Endothelial cell of umbilical vein (primary cell): Measurements from ENCODE around the gene CIB1. TPM values are rescaled to one million over a fixed set of nuclear protein-coding genes. Genes with fewer than 3 reads are reported as not detected.

ENCODE experiments used
- BruUV-seq: library from RNA; stranded (reverse); fragments of 400-500 nt; replicated peaks from 2 replicates; lab custom pipeline; 2021; lab: Mats Ljungman, UMichigan
- CTCF ChIA-PET: fragments of 300-600, 350-600 bp; sonication (Branson Sonifier 250); formaldehyde crosslinking; loops from one replicate; lab custom pipeline; 2021; ENCODE audit warnings: antibody characterized with exemption, inconsistent platforms; lab: Charles Lee
- POLR2A ChIA-PET: fragments of 300-600, 350-600 bp; sonication (Branson Sonifier 250); formaldehyde crosslinking; loops from one replicate; lab custom pipeline; 2021; ENCODE audit warnings: antibody characterized with exemption, inconsistent platforms; lab: Charles Lee
- DNase-seq: peaks from one replicate; pipeline ENCODE4 v3.0.0-alpha.2; 2011; ENCODE audit warnings: low read depth, low spot score
- FAIRE-seq: peaks from 2 replicates; lab custom pipeline; 2011; peaks lifted over from hg19 to GRCh38; lab: Jason Lieb, UNC
- H2AFZ ChIP-seq: 2 replicates; pipeline ENCODE4 v1.6.0; 2012; ENCODE audit warnings: low read depth, low read length, control low read depth, inconsistent platforms
- H3K27ac ChIP-seq: 2 replicates; pipeline ENCODE4 v1.5.1; 2011; ENCODE audit warnings: low read depth, mild to moderate bottlenecking, control low read depth, low read length, moderate library complexity; ENCODE audit not compliant: insufficient read depth
- H3K27me3 ChIP-seq, 2 experiments: 2 replicates each; pipeline versions ENCODE4 v1.6.0 to v1.6.1; 2011; ENCODE audit warnings: low read length in 2 of 2, mixed read lengths in 1 of 2; ENCODE audit not compliant: control insufficient read depth in 2 of 2, insufficient read depth in 2 of 2
- H3K36me3 ChIP-seq, 2 experiments: 2 replicates in 1 of 2; 3 replicates in 1 of 2; pipeline ENCODE4 v1.5.1; 2011; ENCODE audit warnings: low read length in 2 of 2, mild to moderate bottlenecking in 1 of 2, moderate library complexity in 1 of 2; ENCODE audit not compliant: control insufficient read depth in 2 of 2, insufficient read depth in 2 of 2; ENCODE audit errors: extremely low read depth in 1 of 2
- H3K4me1 ChIP-seq: 3 replicates; pipeline ENCODE4 v1.5.1; 2011; ENCODE audit warnings: mild to moderate bottlenecking, low read length; ENCODE audit not compliant: control insufficient read depth, insufficient read depth; ENCODE audit errors: extremely low read depth
- H3K4me2 ChIP-seq: 2 replicates; pipeline ENCODE4 v1.6.1; 2011; ENCODE audit warnings: low read length, control low read depth, mixed read lengths; ENCODE audit not compliant: insufficient read depth
- H3K4me3 ChIP-seq, 3 experiments: fragments of 200-600 bp in 1 of 3; sonication (generic), shearing (Covaris generic) in 1 of 3; replicated peaks in 1 of 3; 2 replicates each; pipeline ENCODE4 v1.5.1; 2011 to 2016; ENCODE audit warnings: control low read depth in 3 of 3, low read length in 3 of 3, mild to moderate bottlenecking in 2 of 3, inconsistent platforms in 1 of 3, low read depth in 1 of 3, moderate library complexity in 1 of 3; ENCODE audit not compliant: insufficient read depth in 1 of 3
- H3K79me2 ChIP-seq: 2 replicates; pipeline ENCODE4 v1.6.0; 2012; ENCODE audit warnings: low read length, inconsistent platforms; ENCODE audit not compliant: control insufficient read depth, insufficient read depth
- H3K9ac ChIP-seq: replicated peaks from 2 replicates; pipeline ENCODE3; 2011; ENCODE audit warnings: low read length, control low read depth; ENCODE audit not compliant: insufficient read depth; ENCODE audit errors: extremely low read depth
- H3K9me1 ChIP-seq: replicated peaks from 3 replicates; pipeline ENCODE4 v1.6.0; 2011; ENCODE audit warnings: mild to moderate bottlenecking, low read length; ENCODE audit not compliant: control insufficient read depth, insufficient read depth; ENCODE audit errors: extremely low read depth
- H3K9me3 ChIP-seq: replicated peaks from 2 replicates; pipeline ENCODE4 v1.5.1; 2012; ENCODE audit warnings: low read length, inconsistent platforms; ENCODE audit not compliant: control insufficient read depth, insufficient read depth
- H4K20me1 ChIP-seq: replicated peaks from 2 replicates; pipeline ENCODE3; 2011; ENCODE audit warnings: mild to moderate bottlenecking, low read length; ENCODE audit not compliant: control insufficient read depth, insufficient read depth; ENCODE audit errors: extremely low read depth
- CTCF ChIP-seq, 2 donors: IDR thresholded peaks; 1 replicate in 1 of 2; 2 replicates in 1 of 2; pipeline ENCODE4 v1.5.1; 2011; ENCODE audit warnings: low read length in 2 of 2, mild to moderate bottlenecking in 2 of 2, moderate library complexity in 2 of 2, control low read depth in 1 of 2, inconsistent platforms in 1 of 2, low read depth in 1 of 2; ENCODE audit not compliant: insufficient read depth in 1 of 2; ENCODE audit errors: extremely low read depth in 1 of 2
- EZH2 ChIP-seq: IDR thresholded peaks from 2 replicates; pipeline ENCODE4 v1.6.1; 2012; ENCODE audit warnings: borderline replicate concordance, low read depth, mild to moderate bottlenecking, moderate library complexity, low read length, inconsistent platforms; ENCODE audit not compliant: severe bottlenecking
- FOS ChIP-seq: IDR thresholded peaks from 2 replicates; pipeline ENCODE4 v1.6.1; 2011; ENCODE audit warnings: mild to moderate bottlenecking, low read length, moderate library complexity, borderline replicate concordance; ENCODE audit not compliant: insufficient read depth
- GATA2 ChIP-seq: IDR thresholded peaks from 2 replicates; pipeline ENCODE4 v1.7.0; 2011; ENCODE audit warnings: low read depth, mild to moderate bottlenecking, moderate library complexity, mixed read lengths, low read length; ENCODE audit not compliant: insufficient read length, insufficient read depth
- JUN ChIP-seq: IDR thresholded peaks from 2 replicates; pipeline ENCODE4 v1.6.1; 2011; ENCODE audit warnings: borderline replicate concordance, low read depth; ENCODE audit not compliant: insufficient read length, insufficient read depth
- MAX ChIP-seq: IDR thresholded peaks from 2 replicates; pipeline ENCODE4 v1.6.1; 2011; ENCODE audit not compliant: insufficient read depth, insufficient read length
- MYC ChIP-seq: IDR thresholded peaks from one replicate; pipeline ENCODE4 v1.6.1; 2011; ENCODE audit warnings: mild to moderate bottlenecking, low read depth, low read length
- POLR2A ChIP-seq: IDR thresholded peaks from 2 replicates; pipeline ENCODE4 v1.6.1; 2012; ENCODE audit warnings: low read depth, mild to moderate bottlenecking, control low read depth, low read length
- POLR2AphosphoS5 ChIP-seq: IDR thresholded peaks from 2 replicates; pipeline ENCODE4 v1.6.1; 2012; ENCODE audit warnings: low read depth, mild to moderate bottlenecking, control low read depth, low read length, moderate library complexity; ENCODE audit not compliant: insufficient read depth
- dilution Hi-C: fragments of 300-500 bp; cut with MboI; formaldehyde crosslinking; loops from one replicate; pipeline ENCODE4 v1.15.0; 2019; ENCODE audit warnings: low sequenced_read_pairs; ENCODE audit not compliant: extremely low pct_ligation_motif_present
- intact Hi-C: fragments of 100-400 bp; cut with micrococcal nuclease; formaldehyde crosslinking; loops from one replicate; pipeline ENCODE4 v1.10.0; 2022
- polyA plus RNA-seq, 4 experiments: library from polyadenylated mRNA; depleted of rRNA in 3 of 4; stranded (reverse) in 3 of 4; unstranded in 1 of 4; fragments of >200 nt; gene quantifications; 2 replicates each; pipeline versions ENCODE4 v1.2.1 to v1.2.3, GENCODE V29; 2011 to 2012; ENCODE audit warnings: missing spikeins in 1 of 4
- total RNA-seq: library from RNA; stranded (reverse); gene quantifications from 2 replicates; pipeline ENCODE4 v1.2.3, GENCODE V29; 2021

CIB1 gene
- total and polyA plus RNA-seq, 2 donors (not counting 3 experiments of a cell fraction or from before 2014, with no cell fraction given): 58.3 to 105 TPM

GRCh38 chr15:90225047-90225446, 8.7 kb downstream of the CIB1 start:
- Histone ChIP-seq H4K20me1 (no peaks in the 10 kb centered on the region), H3K4me3 (no peak overlapping the region), H3K4me2 (no peak overlapping the region), H3K9me3 (no peaks in the 10 kb centered on the region), H3K79me2 (no peaks in the 10 kb centered on the region), H3K9me1 (no peaks in the 10 kb centered on the region), H3K4me1 (no peaks in the 10 kb centered on the region), H3K9ac (no peak overlapping the region), H2AFZ (no peak overlapping the region), H3K27ac (no peak overlapping the region), H3K36me3 (peaks cover 3 to 9% of the 10 kb centered on the region in 2 experiments), H3K27me3 (no peaks in the 10 kb centered on the region)
- dilution Hi-C loops: no loop called here
- FAIRE-seq (no peak), DNase-seq (no peak)
- CTCF ChIA-PET: interaction anchor here (1.3 kb wide), 1 partner anchor 11 kb away, joined by 5 read pairs; no protein-coding TSS in a partner anchor
- no TSS peak for BruUV-seq
- intact Hi-C loops: no loop called here
- TF ChIP-seq CTCF (IDR thresholded peaks at IDR 0.05; ENCODE audit: extremely low read depth in 1 of 2, insufficient read depth in 1 of 2, low read depth in 1 of 2, low read length in 2 of 2) (no peak), EZH2 (no peak), GATA2 (no peak), FOS (no peak), POLR2A (no peak), POLR2AphosphoS5 (no peak), MYC (no peak), MAX (no peak), JUN (no peak)
- POLR2A ChIA-PET: no interaction called here
